Heart left ventricle (tissue), 13 donors: Measurements from ENCODE around the gene BMPR1B.

Source experiments
- POLR2A ChIP-seq, 2 donors: fragments of 450-650 bp; IDR thresholded peaks; one replicate each; pipeline ENCODE4 v1.6.1; 2017; ENCODE audit warnings: antibody characterized with exemption in 2 of 2, mild to moderate bottlenecking in 2 of 2, moderate library complexity in 2 of 2
- TF ChIP-seq, protein P1 (sequence below), 12 donors: fragments of 200-600 bp; sonication (generic) in 4 of 12; IDR thresholded peaks; one replicate each; pipeline versions ENCODE4 v1.5.0 to v1.8.0; 2018 to 2022; ENCODE audit warnings: antibody characterized with exemption in 12 of 12, mild to moderate bottlenecking in 5 of 12
- donor health status: ischemic (EF 13 %, LVEDD 7.1; RV severe dilation, severe dysfunction).
- donor health status: DM: no; HTN: yes; CAD: no.
- donor health status: DM: no; HTN: no; CAD: no.
- donor health status: ischemic (EF 25% LVEDD 6.9; RV normal size, moderate dysfunction).
- donor health status: ischemic (EF 25% LVEDD 5.7; RV mildly dilated, moderate dysfunction).
- donor health status: ischemic (EF 35%, LVEDD 5.7; RV mildly dilated, moderate dysfunction).
- donor health status: nonischemic (EF 11% LVEDD 7.7; RV severe dilation, severe dysfunction).
- donor health status: DM: yes; HTN: yes; CAD: no.
- donor health status: PGD.
- donor health status: ischemic (EF 29% LVEDD 5.4; RV normal size, mild dysfunction).
- donor health status: nonischemic (EF 23%, LVEDD 6.1; RV moderate dilation, normal function).

DNA sequence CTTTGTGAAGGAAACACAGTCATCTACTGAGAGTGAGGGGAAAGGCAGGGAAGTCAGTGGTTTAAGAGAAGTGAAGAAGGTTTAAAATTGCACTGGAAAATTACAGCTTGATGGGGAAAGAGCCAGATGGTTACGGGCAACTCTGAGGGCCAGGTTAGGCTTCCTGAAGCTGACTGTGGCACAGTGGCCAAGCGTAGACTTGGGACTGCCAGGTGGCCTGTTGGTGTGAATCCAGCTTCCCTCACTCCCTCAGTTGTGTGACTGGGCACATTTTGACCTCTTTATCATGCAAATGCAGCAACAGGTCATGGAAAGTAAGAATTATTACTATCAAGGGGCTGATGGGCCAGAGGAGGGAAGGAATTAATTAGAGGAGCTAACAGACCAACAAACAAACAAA is 400.9 kb downstream of the BMPR1B start:
- TF ChIP-seq, protein P1, sequence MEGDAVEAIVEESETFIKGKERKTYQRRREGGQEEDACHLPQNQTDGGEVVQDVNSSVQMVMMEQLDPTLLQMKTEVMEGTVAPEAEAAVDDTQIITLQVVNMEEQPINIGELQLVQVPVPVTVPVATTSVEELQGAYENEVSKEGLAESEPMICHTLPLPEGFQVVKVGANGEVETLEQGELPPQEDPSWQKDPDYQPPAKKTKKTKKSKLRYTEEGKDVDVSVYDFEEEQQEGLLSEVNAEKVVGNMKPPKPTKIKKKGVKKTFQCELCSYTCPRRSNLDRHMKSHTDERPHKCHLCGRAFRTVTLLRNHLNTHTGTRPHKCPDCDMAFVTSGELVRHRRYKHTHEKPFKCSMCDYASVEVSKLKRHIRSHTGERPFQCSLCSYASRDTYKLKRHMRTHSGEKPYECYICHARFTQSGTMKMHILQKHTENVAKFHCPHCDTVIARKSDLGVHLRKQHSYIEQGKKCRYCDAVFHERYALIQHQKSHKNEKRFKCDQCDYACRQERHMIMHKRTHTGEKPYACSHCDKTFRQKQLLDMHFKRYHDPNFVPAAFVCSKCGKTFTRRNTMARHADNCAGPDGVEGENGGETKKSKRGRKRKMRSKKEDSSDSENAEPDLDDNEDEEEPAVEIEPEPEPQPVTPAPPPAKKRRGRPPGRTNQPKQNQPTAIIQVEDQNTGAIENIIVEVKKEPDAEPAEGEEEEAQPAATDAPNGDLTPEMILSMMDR (IDR thresholded peaks at IDR 0.05), result no peak
- TF ChIP-seq POLR2A (IDR thresholded peaks at IDR 0.05), result no peak
